GM06990 (cell line): ENCODE results near the gene EVC2.

Source experiments
- DNase-seq: peaks from one replicate; pipeline ENCODE4 v3.0.0-alpha.2; 2011; ENCODE audit not compliant: insufficient read length; ENCODE audit errors: extremely low read depth
- H3K27me3 ChIP-seq: replicated peaks from 2 replicates; pipeline ENCODE4 v1.6.0; 2011; ENCODE audit warnings: low read length; ENCODE audit not compliant: control insufficient read depth, insufficient read depth
- H3K36me3 ChIP-seq: 2 replicates; pipeline ENCODE4 v1.5.1; 2011; ENCODE audit warnings: low read length; ENCODE audit not compliant: control insufficient read depth, insufficient read depth
- H3K4me3 ChIP-seq: replicated peaks from 2 replicates; pipeline ENCODE4 v1.5.1; 2011; ENCODE audit warnings: low read depth, mild to moderate bottlenecking, control low read depth, low read length
- CTCF ChIP-seq: IDR thresholded peaks from 2 replicates; pipeline ENCODE4 v1.5.1; 2011; ENCODE audit warnings: low read length, control low read depth, mild to moderate bottlenecking, inconsistent platforms; ENCODE audit not compliant: insufficient read depth, poor library complexity, severe bottlenecking

Gene EVC2

GRCh38 chr4:5746829-5747737, 38.7 kb upstream of the EVC2 start:
- H3K36me3 ChIP-seq, result peaks cover 13% of the 10 kb centered on the region
- no peak for DNase-seq
- no peaks in the 10 kb centered on the region for H3K27me3 ChIP-seq
- TF ChIP-seq CTCF, result no peak
- no peak overlapping the region for H3K4me3 ChIP-seq

GRCh38 chr4:5746250-5746649, 37.9 kb upstream of the EVC2 start:
- TF ChIP-seq CTCF, result no peak
- Histone ChIP-seq H3K36me3 (peaks cover 13% of the 10 kb centered on the region), H3K4me3 (no peak overlapping the region), H3K27me3 (no peaks in the 10 kb centered on the region)
- no peak for DNase-seq

- Histone ChIP-seq H3K4me3 (no peak overlapping the region), H3K27me3 (no peaks in the 10 kb centered on the region), H3K36me3 (peaks cover 7% of the 10 kb centered on the region)
- no peak for TF ChIP-seq CTCF
- no peak for DNase-seq
Measured at GRCh38 chr4:5742968-5743367, 34.6 kb upstream of the EVC2 start.

GRCh38 chr4:5742388-5742787, 34.0 kb upstream of the EVC2 start:
- TF ChIP-seq CTCF, result no peak
- Histone ChIP-seq H3K27me3 (no peaks in the 10 kb centered on the region), H3K36me3 (peaks cover 7% of the 10 kb centered on the region), H3K4me3 (no peak overlapping the region)
- no peak for DNase-seq

- H3K36me3 ChIP-seq, result peaks cover 7% of the 10 kb centered on the region
- TF ChIP-seq CTCF, result no peak
- H3K27me3 ChIP-seq, result no peaks in the 10 kb centered on the region
- no peak for DNase-seq
- H3K4me3 ChIP-seq, result no peak overlapping the region
Measured at GRCh38 chr4:5738061-5738460, 29.7 kb upstream of the EVC2 start.
